ENCODE results near the gene ANGEL1. TPM values are rescaled to one million over a fixed set of nuclear protein-coding genes. Genes with fewer than 3 reads are reported as not detected.

Gene ANGEL1
- total and polyA plus RNA-seq, 2 of the 13 experiments (the other 11 are each of a cell fraction or from before 2014, with no cell fraction given), result 14.3 to 20.1 TPM

GRCh38 chr14:76812422-76813383, at the start of gene ANGEL1 (continued):
- no peak for TF ChIP-seq HMG20B (CRISPR knock-in tag; conservative IDR thresholded peaks at IDR 0.05)
- TF ChIP-seq ATF5 (CRISPR knock-in tag; IDR thresholded peaks at IDR 0.05; ENCODE audit: low read depth), result no peak; the same call in 1 of the 2 replicates
- peak; percentile 84 for TF ChIP-seq GATAD1 (CRISPR knock-in tag; IDR thresholded peaks at IDR 0.05)
- no peak for TF ChIP-seq ZNF7 (CRISPR knock-in tag; IDR thresholded peaks at IDR 0.05)
- no peak for TF ChIP-seq ZNF317 (CRISPR knock-in tag; IDR thresholded peaks at IDR 0.05)
- no peak for TF ChIP-seq HIVEP1 (CRISPR knock-in tag; IDR thresholded peaks at IDR 0.05)
- peak; percentile 45 for TF ChIP-seq ZNF274 (CRISPR knock-in tag; IDR thresholded peaks at IDR 0.05)
- TF ChIP-seq FOXA1 (IDR thresholded peaks at IDR 0.05), result no peak
- TF ChIP-seq FOXA1 (CRISPR knock-in tag; IDR thresholded peaks at IDR 0.05), result peak; percentile 43; the same call in 1 of the 2 replicates
- no peak for TF ChIP-seq STAG1 (CRISPR knock-in tag; IDR thresholded peaks at IDR 0.05)
- TF ChIP-seq RBFOX2 (IDR thresholded peaks at IDR 0.05; ENCODE audit: low read depth, low read length), result peak; percentile 97
- no peak; the same call in 1 of the 2 replicates for TF ChIP-seq RERE (CRISPR knock-in tag; IDR thresholded peaks at IDR 0.05; ENCODE audit: low read depth)
- no peak for TF ChIP-seq NR2F2 (IDR thresholded peaks at IDR 0.05; ENCODE audit: borderline replicate concordance, low read depth)
- no peak for TF ChIP-seq CEBPB (IDR thresholded peaks at IDR 0.05; ENCODE audit: borderline replicate concordance, low read depth, low read length)
- TF ChIP-seq ZNF296 (CRISPR knock-in tag; conservative IDR thresholded peaks at IDR 0.05), result peak; percentile 73; the same call in 1 of the 2 replicates
- peak; percentile 63 for TF ChIP-seq CREB1 (IDR thresholded peaks at IDR 0.05)
- TF ChIP-seq CREB1 (CRISPR knock-in tag; IDR thresholded peaks at IDR 0.05), result peak; percentile 35; the same call in 1 of the 2 replicates
- no peak for TF ChIP-seq ZNF644 (CRISPR knock-in tag; IDR thresholded peaks at IDR 0.05; ENCODE audit: low read depth)
- TF ChIP-seq NRL (CRISPR knock-in tag; IDR thresholded peaks at IDR 0.05; ENCODE audit: borderline replicate concordance), result no peak; the same call in 1 of the 2 replicates
- peak; percentile 46; the same call in 1 of the 2 replicates for TF ChIP-seq RXRB (CRISPR knock-in tag; IDR thresholded peaks at IDR 0.05; ENCODE audit: borderline replicate concordance)
- no peak for TF ChIP-seq ATF7-NPFF (CRISPR knock-in tag; IDR thresholded peaks at IDR 0.05; ENCODE audit: low read depth)
- TF ChIP-seq SMARCE1 (IDR thresholded peaks at IDR 0.05; ENCODE audit: borderline replicate concordance), result no peak
- no peak for TF ChIP-seq ZNF101 (CRISPR knock-in tag; IDR thresholded peaks at IDR 0.05; ENCODE audit: borderline replicate concordance, low read depth)
- peak; percentile 68; the same call in 1 of the 2 replicates for TF ChIP-seq ZNF564 (CRISPR knock-in tag; IDR thresholded peaks at IDR 0.05)

Measured in HepG2 (cell line).